ENCODE results near the gene CKM. TPM values are rescaled to one million over a fixed set of nuclear protein-coding genes. Genes with fewer than 3 reads are reported as not detected.
"Not testable (repeated sequence)": the region's sequence is repeated elsewhere in the genome, so short reads cannot be mapped to it uniquely, and the experiment has no call there.

Gene CKM
- total and polyA plus RNA-seq, 12 donors: 2,078 to 7,765 (median 4,407) TPM

GRCh38 chr19:45315304-45315703 is 7.4 kb downstream of the CKM start:
- 58 to 59% methylated on average over 21 of the region's 21 CpGs for WGBS, 2 donors
- no peak for DNase-seq
- no peak overlapping the region for H3K27ac ChIP-seq
- H3K27me3 ChIP-seq: peaks cover 0 to 10% (median 0%) of the 10 kb centered on the region in 7 donors
- H3K36me3 ChIP-seq: peaks cover 0 to 67% (median 0%) of the 10 kb centered on the region in 9 donors
- intact Hi-C loops (cut with DNase I): no loop called here
- H3K9me3 ChIP-seq: no peaks in the 10 kb centered on the region
- H3K4me3 ChIP-seq: no peak overlapping the region
- ATAC-seq: peak in 2 of 8 donors; percentile 3 to 11
- H3K4me1 ChIP-seq: peaks cover 0 to 65% (median 5%) of the 10 kb centered on the region in 9 donors
- TF ChIP-seq CTCF (IDR thresholded peaks at IDR 0.05): no peak

- Histone ChIP-seq H3K36me3 (peaks cover 0 to 67% (median 0%) of the 10 kb centered on the region in 9 donors), H3K27ac (no peak overlapping the region), H3K4me1 (peaks cover 0 to 65% (median 5%) of the 10 kb centered on the region in 9 donors), H3K4me3 (no peak overlapping the region), H3K9me3 (no peaks in the 10 kb centered on the region), H3K27me3 (peaks cover 0 to 10% (median 0%) of the 10 kb centered on the region in 7 donors)
- TF ChIP-seq CTCF (IDR thresholded peaks at IDR 0.05): no peak
- 61 to 75% methylated on average over 8 of the region's 8 CpGs for WGBS, 2 donors
- ATAC-seq (no peak), DNase-seq (no peak)
- intact Hi-C loops (cut with DNase I): no loop called here
These were observed 7.9 kb downstream of the CKM start for GRCh38 chr19:45314708-45315245.

GRCh38 chr19:45312285-45312684 is 10.4 kb downstream of the CKM start:
- ATAC-seq; H3K27me3 ChIP-seq; intact Hi-C loops (cut with DNase I); H3K9me3 ChIP-seq; H3K4me3 ChIP-seq; DNase-seq: not testable (repeated sequence)
- Histone ChIP-seq H3K27ac (peak overlapping the region in 3 of 10 donors; percentile 1 to 43 (median 31)), H3K4me1 (peaks cover 0 to 46% (median 3%) of the 10 kb centered on the region in 9 donors), H3K36me3 (peaks cover 0 to 69% (median 0%) of the 10 kb centered on the region in 9 donors)
- 70 to 85% methylated on average over 14 of the region's 14 CpGs for WGBS, 2 donors

- H3K4me1 ChIP-seq: peaks cover 0 to 51% (median 3%) of the 10 kb centered on the region in 9 donors
- no peak overlapping the region for H3K4me3 ChIP-seq
- peak overlapping the region in 6 of 10 donors; percentile 1 to 43 (median 24) for H3K27ac ChIP-seq
- no peak for TF ChIP-seq CTCF (IDR thresholded peaks at IDR 0.05)
- intact Hi-C loops (cut with DNase I): no loop called here
- DNase-seq: peak in 1 of 2 donors; percentile 41
- 23 to 31% methylated on average over 18 of the region's 18 CpGs for WGBS, 2 donors
- ATAC-seq: peak in 5 of 8 donors; percentile 37 to 51 (median 48)
- H3K27me3 ChIP-seq: peaks cover 0 to under 1% (median 0%) of the 10 kb centered on the region in 7 donors
- H3K9me3 ChIP-seq: no peaks in the 10 kb centered on the region
- peaks cover 0 to 69% (median 0%) of the 10 kb centered on the region in 9 donors for H3K36me3 ChIP-seq
These were observed 11.1 kb downstream of the CKM start for GRCh38 chr19:45311621-45312020.

GRCh38 chr19:45309322-45309721 is 13.4 kb downstream of the CKM start:
- Histone ChIP-seq H3K4me1 (peaks cover 0 to 50% (median 3%) of the 10 kb centered on the region in 9 donors), H3K27ac (peak overlapping the region in 2 of 10 donors; percentile 46 to 50), H3K36me3 (peaks cover 0 to 73% (median 0%) of the 10 kb centered on the region in 9 donors)
- ATAC-seq; H3K9me3 ChIP-seq; DNase-seq; intact Hi-C loops (cut with DNase I); H3K27me3 ChIP-seq; H3K4me3 ChIP-seq: not testable (repeated sequence)
- 93 to 97% methylated on average over 8 of the region's 8 CpGs for WGBS, 2 donors
